Activated CD8-positive, alpha-beta T cell treated with anti-CD3 and anti-CD28 coated beads, Interleukin-2, amount 10 ng/mL, durations not matched to agents 7 days and 5 days (primary cell): ENCODE measurements around the gene AHRR. TPM values are rescaled to one million over a fixed set of nuclear protein-coding genes. Genes with fewer than 3 reads are reported as not detected.
A peak's percentile ranks its signal among the peaks of the same experiment; 100 is the strongest.

Experiments
- ATAC-seq: fragments of 150-1000 bp; cut with Tn5 transposase; one replicate; pipeline ENCODE4 v1.10.0; 2021; ENCODE audit warnings: moderate library complexity
- CTCF ChIA-PET: fragments of 350-600 bp; sonication (Branson Sonifier 250); formaldehyde crosslinking; loops from one replicate; lab custom pipeline; 2021; ENCODE audit warnings: antibody characterized with exemption; lab: Charles Lee
- POLR2A ChIA-PET: fragments of 350-600 bp; sonication (Branson Sonifier 250); formaldehyde crosslinking; loops from one replicate; lab custom pipeline; 2021; ENCODE audit warnings: antibody characterized with exemption; lab: Charles Lee
- DNase-seq: peaks from one replicate; pipeline ENCODE4 v3.0.0-alpha.2; 2020
- H3K27ac Mint-ChIP-seq: one replicate; pipeline ENCODE4 v1.8.0; 2021; ENCODE audit warnings: mild to moderate bottlenecking, mixed read lengths
- H3K27me3 Mint-ChIP-seq: one replicate; pipeline ENCODE4 v1.8.0; 2021; ENCODE audit warnings: low read depth, mixed read lengths
- H3K36me3 Mint-ChIP-seq: one replicate; pipeline ENCODE4 v1.8.0; 2021; ENCODE audit warnings: low read depth, mixed read lengths
- H3K4me1 Mint-ChIP-seq: one replicate; pipeline ENCODE4 v1.8.0; 2021; ENCODE audit warnings: low read depth, mixed read lengths
- H3K4me3 Mint-ChIP-seq: one replicate; pipeline ENCODE4 v1.8.0; 2021; ENCODE audit warnings: mild to moderate bottlenecking, mixed read lengths
- H3K9me3 Mint-ChIP-seq: one replicate; pipeline ENCODE4 v1.8.0; 2022; ENCODE audit warnings: mixed read lengths; ENCODE audit not compliant: insufficient read depth
- total RNA-seq, 2 experiments: library from RNA; stranded (reverse); gene quantifications; one replicate each; pipeline ENCODE4 v1.2.3, GENCODE V29; 2021

AHRR gene
- total RNA-seq, 2 experiments from 2014 or later = 56.1 to 57.2 TPM

DNA sequence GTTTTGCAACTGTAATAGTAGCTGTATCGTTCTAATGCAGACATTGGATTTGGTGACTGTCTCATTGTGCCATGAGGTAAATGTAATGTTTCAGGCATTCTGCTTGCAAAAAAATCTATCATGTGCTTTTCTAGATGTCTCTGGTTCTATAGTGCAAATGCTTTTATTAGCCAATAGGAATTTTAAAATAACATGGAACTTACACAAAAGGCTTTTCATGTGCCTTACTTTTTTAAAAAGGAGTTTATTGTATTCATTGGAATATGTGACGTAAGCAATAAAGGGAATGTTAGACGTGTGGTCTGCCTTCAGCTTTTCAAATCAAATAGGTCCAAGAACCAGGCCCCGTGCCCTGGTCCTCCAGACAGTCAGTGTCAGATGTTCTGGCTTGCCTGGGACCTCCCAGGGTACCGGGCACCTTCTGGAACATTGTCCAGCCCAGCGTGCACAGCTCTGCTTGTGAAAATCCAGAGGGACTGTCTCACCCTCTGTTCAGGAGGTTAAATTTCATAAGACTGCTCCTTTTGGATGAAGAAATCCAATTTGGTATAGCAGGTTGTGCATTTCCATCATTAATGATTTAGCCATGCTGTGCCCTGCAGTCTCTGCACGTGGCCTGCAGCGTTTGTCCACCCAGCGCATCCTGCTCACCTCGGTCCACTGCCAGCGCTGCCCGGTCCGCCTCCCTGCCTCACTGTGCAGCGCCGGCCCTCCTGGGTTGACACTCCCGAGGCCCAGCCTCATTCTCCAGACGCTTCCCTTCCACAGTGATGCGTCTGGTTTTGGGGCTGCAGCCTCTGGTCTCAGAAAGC, 6.6 kb upstream of the AHRR start:
- ChIA-PET CTCF (interaction anchor here (1.2 to 2.7 kb wide), 3 partner anchors 110 to 117 kb away, joined by 3 to 28 read pairs (median 14); no protein-coding TSS in a partner anchor), POLR2A (no interaction called here)
- ATAC-seq = no peak
- Mint-ChIP-seq H3K36me3 (peaks cover 15% of the 10 kb centered on the region), H3K4me3 (no peak overlapping the region), H3K27me3 (no peaks in the 10 kb centered on the region), H3K27ac (no peak overlapping the region), H3K4me1 (peaks cover 17% of the 10 kb centered on the region), H3K9me3 (no peaks in the 10 kb centered on the region)
- DNase-seq = no peak

DNA sequence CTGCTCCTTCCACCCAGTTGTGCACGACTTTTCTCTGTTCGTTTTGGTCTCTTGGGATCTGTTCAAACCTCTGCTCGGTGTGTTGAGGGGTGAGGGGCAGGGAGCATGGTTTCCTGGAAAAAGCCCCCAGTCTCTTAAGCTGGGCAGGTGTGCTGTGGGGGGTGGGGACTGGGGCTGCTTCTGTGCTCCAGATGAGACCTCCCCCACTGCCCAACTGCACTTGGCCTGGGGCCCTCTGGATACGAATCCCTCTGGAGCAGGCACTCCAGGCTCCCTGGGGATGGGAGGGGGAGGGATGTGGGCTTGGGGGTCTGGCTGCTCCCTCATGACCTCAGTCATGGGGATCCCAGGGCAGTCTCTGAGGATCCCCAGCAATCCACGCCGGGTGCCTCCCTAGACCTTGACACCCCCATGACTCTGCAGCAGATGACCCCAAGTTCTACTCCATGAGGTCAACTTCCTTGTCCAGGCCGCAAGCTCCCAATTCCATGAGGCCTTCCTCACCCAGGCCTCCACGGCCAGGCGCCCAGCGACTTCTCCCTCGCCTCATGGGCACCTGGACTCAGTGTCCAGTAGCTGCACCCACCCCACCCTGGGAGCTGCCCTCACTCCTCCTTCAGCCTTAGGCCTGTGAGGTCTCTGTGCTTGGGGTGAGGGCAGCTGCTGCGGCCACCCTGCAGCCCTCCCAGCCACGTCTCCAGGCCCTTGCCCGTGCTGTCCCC, 5.9 kb upstream of the AHRR start:
- ATAC-seq (no peak), DNase-seq (no peak)
- peaks cover 23% of the 10 kb centered on the region for H3K4me1 Mint-ChIP-seq
- peaks cover 2% of the 10 kb centered on the region for H3K27me3 Mint-ChIP-seq
- no peak overlapping the region for H3K4me3 Mint-ChIP-seq
- ChIA-PET POLR2A (no interaction called here), CTCF (interaction anchor here (1.1 to 2.7 kb wide), 10 partner anchors 17 to 131 kb away, joined by 3 to 28 read pairs (median 8); no protein-coding TSS in a partner anchor)
- H3K9me3 Mint-ChIP-seq = no peaks in the 10 kb centered on the region
- peak overlapping the region; percentile 55 for H3K27ac Mint-ChIP-seq
- peaks cover 15% of the 10 kb centered on the region for H3K36me3 Mint-ChIP-seq

DNA sequence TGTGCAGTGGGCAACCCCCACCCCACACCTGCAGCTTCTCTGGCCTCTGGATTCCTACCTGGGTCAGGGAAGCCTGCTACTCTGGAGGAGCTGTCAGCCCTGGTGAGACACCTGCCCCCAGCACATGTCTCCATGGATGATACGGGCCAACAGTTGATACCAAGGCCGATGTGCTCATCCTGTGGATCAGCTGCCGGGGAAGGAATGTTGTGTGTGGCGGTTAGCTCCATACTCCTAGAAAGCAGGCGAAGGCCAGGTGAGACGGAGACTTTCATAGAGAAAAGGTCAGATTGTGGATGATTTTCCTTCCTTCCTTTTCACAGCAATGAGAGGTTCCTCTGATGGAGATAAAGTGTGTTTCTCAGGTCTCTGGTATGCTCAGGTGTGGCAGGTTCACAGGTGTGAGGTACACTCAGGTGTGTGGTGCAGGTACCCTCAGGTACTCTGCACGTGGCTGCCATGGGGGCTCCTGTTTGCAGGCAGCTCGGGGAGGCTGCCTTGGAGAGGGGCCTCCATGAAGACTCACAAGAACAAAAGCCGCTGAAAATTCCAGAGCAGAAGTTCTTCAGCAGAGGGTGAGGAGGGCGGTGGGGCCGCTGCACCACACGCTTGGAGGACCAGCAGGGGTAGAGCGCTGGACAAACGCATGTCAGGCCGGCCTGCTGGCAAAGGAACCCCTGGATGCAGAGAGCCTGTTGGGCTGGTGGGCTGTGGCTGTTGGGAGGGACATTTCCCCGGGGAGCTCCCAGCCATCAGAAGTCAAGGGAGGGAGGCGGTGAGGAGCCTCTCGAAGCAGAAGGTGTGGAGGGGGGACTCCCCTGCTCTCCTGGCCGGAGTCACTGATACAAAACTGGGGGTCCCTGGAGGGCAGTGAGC, 5.1 kb upstream of the AHRR start:
- POLR2A ChIA-PET = interaction anchor here (1.0 kb wide), 1 partner anchor 126 kb away, joined by 3 read pairs; the partner anchor contains the start of gene EXOC3
- no peak overlapping the region for H3K4me3 Mint-ChIP-seq

DNA sequence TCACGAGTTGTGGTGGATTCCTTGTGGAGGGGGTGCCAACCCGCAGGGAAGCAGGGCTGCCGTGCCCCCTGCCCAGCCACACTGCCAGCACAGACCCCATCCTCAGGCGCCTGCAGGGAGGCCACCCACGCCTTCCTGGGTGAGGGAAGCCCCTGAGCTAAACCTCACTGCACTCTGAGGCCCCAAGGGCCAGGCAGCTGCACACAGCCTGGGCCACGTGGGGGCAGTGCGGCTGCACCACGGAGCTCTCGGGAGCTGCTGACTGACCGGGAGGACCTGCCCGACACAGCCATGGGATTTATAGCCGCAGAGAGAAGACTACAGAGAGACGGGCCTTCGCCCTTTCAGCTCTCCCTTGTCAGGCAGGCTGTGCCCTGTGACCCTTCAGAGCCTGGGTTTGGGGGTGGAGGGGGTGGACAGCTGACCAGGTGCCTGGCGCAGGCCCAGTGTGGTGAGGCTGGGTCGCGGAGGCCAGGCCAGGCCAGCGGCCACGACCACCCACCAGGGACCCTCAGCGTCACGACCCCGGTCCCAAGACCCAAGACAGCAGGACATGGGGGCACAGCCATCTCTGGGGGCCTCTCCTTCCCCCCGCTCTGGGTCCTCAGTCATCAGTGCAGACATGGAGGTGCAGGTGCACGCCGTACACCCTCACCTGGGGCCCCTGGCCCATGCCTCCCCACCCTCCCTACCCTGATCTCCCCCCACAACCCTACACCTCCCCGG, 4.3 kb upstream of the AHRR start:
- no peak overlapping the region for H3K4me3 Mint-ChIP-seq
- peaks cover 2% of the 10 kb centered on the region for H3K27me3 Mint-ChIP-seq
- peaks cover 22% of the 10 kb centered on the region for H3K4me1 Mint-ChIP-seq
- DNase-seq = peak; percentile 70
- ATAC-seq = peak; percentile 59
- ChIA-PET CTCF (interaction anchor here (0.6 to 2.8 kb wide), 29 partner anchors 15 to 578 kb away, joined by 3 to 32 read pairs (median 5); no protein-coding TSS in a partner anchor), POLR2A (interaction anchor here (1.0 kb wide), 1 partner anchor 125 kb away, joined by 3 read pairs; the partner anchor contains the start of gene EXOC3)
- peaks cover 10% of the 10 kb centered on the region for H3K36me3 Mint-ChIP-seq
- no peaks in the 10 kb centered on the region for H3K9me3 Mint-ChIP-seq
- peak overlapping the region; percentile 57 for H3K27ac Mint-ChIP-seq

More for the DNA sequence above, 5.1 kb upstream of the AHRR start:
- Mint-ChIP-seq H3K27me3 (peaks cover 2% of the 10 kb centered on the region), H3K27ac (peak overlapping the region; percentile 55), H3K36me3 (peaks cover 10% of the 10 kb centered on the region), H3K4me1 (peaks cover 22% of the 10 kb centered on the region), H3K9me3 (no peaks in the 10 kb centered on the region)
- CTCF ChIA-PET = interaction anchor here (0.6 to 2.8 kb wide), 28 partner anchors 16 to 579 kb away, joined by 3 to 32 read pairs (median 5); no protein-coding TSS in a partner anchor
- DNase-seq = no peak
- no peak for ATAC-seq

DNA sequence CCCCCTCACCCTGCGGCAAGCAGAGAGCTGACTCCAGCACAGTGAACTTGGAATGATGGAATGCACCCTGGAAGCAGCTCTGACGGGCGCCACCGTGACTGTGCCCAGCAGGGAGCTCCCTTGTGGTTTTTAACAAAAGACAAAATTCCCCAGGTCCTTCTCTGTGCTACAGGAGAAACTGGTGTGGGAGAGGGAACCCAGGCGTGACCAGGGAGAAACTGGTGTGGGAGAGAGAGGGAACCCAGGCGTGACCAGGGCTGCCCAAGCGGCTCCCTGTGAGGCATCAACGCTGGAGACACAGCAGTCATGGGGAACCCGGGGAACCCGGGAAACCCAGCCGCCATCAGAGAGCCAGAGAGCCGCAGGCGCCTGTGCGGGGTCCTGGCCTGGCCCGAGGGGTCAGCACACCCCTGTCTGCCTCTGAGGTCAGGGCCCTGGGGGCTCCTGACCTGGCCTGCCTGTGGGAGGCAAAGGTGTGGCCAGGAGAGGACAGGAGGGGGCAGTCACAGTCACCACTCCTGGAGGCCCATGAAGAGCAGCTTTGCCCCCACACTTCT, 3.1 kb upstream of the AHRR start:
- Mint-ChIP-seq H3K4me3 (no peak overlapping the region), H3K4me1 (peaks cover 29% of the 10 kb centered on the region), H3K27me3 (peaks cover 2% of the 10 kb centered on the region), H3K9me3 (no peaks in the 10 kb centered on the region), H3K27ac (no peak overlapping the region), H3K36me3 (peaks cover 11% of the 10 kb centered on the region)
- CTCF ChIA-PET = interaction anchor here (0.8 to 2.8 kb wide), 3 partner anchors 34 to 113 kb away, joined by 3 to 11 read pairs (median 3); no protein-coding TSS in a partner anchor
- ATAC-seq (no peak), DNase-seq (no peak)
- POLR2A ChIA-PET = no interaction called here

DNA sequence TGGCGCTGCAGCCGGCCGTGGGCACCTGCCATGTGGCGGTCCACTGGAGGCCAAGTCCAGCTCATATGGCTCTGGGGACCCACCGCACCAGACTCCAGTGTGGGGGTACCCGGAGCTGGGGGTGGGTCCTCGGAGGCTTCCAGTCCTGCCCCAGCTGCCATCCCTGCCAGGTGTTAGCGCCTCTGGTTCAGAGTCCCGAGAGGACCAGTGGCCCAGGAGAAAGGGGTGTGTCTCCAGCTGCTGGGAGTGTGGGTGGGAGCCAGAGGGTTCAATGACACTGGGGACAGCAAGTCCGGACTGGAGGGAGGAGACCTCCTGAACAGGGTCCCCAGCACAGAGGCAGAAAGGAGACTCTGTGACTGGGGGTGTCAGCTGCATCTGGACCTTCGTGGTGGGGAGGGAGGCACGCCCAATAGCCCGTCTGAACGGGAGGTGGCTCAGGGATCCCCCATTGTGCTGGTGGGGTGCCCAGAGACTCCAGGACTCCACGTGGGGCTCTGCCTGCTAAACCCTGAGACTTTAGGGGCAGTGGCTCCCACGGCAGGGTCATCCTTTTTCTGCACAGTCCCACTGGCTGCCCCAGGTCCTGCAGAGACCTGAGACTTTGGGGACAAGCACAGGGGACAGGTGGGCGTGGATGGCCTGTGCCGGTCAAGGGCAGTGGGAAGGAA, 2.4 kb upstream of the AHRR start:
- Mint-ChIP-seq H3K36me3 (peaks cover 17% of the 10 kb centered on the region), H3K4me1 (peaks cover 35% of the 10 kb centered on the region), H3K27me3 (peaks cover 2% of the 10 kb centered on the region), H3K9me3 (no peaks in the 10 kb centered on the region), H3K4me3 (no peak overlapping the region), H3K27ac (no peak overlapping the region)
- DNase-seq (no peak), ATAC-seq (no peak)
- POLR2A ChIA-PET = no interaction called here
- CTCF ChIA-PET = interaction anchor here (0.8 to 2.8 kb wide), 4 partner anchors 34 to 112 kb away, joined by 3 to 11 read pairs (median 3); no protein-coding TSS in a partner anchor

DNA sequence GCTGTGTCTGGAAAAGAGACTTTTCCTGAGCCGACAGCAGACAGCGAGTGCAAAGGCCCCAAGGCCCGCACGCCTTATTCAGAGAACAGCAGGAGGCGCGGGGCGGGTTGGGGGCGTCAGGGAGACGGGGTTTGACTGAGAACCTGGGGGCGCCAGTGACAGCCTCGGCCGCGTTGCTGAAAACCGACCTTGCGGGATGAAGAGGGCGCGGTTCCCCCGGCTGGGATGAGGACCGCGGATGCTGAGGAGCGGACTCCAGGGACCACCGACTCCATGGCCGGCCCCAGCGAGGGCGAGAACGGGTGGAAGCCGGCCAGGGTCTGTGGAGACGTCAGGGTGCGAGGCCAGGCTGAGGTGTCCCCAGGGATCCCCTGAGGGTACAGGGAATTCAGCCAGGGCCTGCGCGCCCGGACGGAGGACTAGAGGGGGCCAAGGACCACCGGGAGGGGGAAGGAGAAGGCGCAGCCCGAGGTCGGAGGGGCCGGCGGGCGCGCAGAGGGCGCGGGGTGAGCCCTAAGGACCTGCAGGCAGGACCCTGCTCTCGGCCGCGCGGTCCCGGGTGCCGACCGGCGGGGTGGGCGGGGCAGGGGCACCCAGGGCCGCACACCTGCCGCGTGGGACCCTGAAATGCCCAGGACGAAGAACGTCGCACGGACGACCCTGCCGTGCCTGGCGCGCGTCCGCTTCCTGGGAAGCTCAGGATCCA, 837 bp upstream of the AHRR start:
- DNase-seq (no peak), ATAC-seq (peak; percentile 12)
- H3K4me3 Mint-ChIP-seq = peak overlapping the region; percentile 81
- peaks cover 18% of the 10 kb centered on the region for H3K36me3 Mint-ChIP-seq
- H3K27me3 Mint-ChIP-seq = peaks cover 2% of the 10 kb centered on the region
- H3K4me1 Mint-ChIP-seq = peaks cover 44% of the 10 kb centered on the region
- ChIA-PET POLR2A (interaction anchor here (0.7 to 1.3 kb wide), 3 partner anchors 26 to 72 kb away, joined by 3 to 9 read pairs (median 3); no protein-coding TSS in a partner anchor), CTCF (interaction anchor here (0.8 to 2.3 kb wide), 15 partner anchors 9 to 126 kb away, joined by 3 to 10 read pairs (median 4); no protein-coding TSS in a partner anchor)
- H3K9me3 Mint-ChIP-seq = no peaks in the 10 kb centered on the region
- peak overlapping the region; percentile 78 for H3K27ac Mint-ChIP-seq

DNA sequence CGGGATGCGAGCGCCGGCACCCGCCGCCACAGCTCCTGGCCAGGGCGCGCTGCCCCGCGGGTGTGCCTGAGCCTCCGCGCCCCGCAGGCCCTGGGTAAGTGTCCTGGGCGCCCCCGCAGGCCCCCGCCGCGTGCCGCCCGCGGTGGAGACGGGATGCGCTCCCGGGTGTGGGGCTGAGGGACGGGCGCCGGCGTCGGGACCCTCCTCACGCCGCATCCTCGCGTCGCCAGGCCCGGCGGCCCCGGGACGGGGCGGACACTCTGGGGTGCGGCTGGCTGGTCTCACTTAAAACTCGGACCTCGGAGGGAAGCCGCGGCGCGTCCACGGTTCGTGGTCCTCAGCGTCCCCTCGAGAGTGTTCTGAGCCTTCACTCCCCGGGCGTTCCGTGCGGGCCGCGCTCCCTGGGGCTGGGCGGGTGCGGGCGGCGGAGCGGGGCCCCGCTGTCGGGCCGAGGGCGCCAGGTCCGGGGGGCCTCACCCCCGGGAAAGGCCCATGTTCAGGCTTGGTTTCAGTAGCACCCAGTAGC, 275 bp downstream of the AHRR start:
- POLR2A ChIA-PET = interaction anchor here (0.7 to 1.3 kb wide), 3 partner anchors 25 to 71 kb away, joined by 3 to 9 read pairs (median 3); no protein-coding TSS in a partner anchor
- ATAC-seq (peak; percentile 25), DNase-seq (no peak)
- Mint-ChIP-seq H3K27ac (no peak overlapping the region), H3K4me3 (peak overlapping the region; percentile 79), H3K9me3 (no peaks in the 10 kb centered on the region), H3K36me3 (peaks cover 28% of the 10 kb centered on the region), H3K27me3 (peaks cover 2% of the 10 kb centered on the region), H3K4me1 (peaks cover 47% of the 10 kb centered on the region)
- CTCF ChIA-PET = interaction anchor here (0.8 to 2.3 kb wide), 10 partner anchors 10 to 124 kb away, joined by 3 to 10 read pairs (median 4); no protein-coding TSS in a partner anchor

DNA sequence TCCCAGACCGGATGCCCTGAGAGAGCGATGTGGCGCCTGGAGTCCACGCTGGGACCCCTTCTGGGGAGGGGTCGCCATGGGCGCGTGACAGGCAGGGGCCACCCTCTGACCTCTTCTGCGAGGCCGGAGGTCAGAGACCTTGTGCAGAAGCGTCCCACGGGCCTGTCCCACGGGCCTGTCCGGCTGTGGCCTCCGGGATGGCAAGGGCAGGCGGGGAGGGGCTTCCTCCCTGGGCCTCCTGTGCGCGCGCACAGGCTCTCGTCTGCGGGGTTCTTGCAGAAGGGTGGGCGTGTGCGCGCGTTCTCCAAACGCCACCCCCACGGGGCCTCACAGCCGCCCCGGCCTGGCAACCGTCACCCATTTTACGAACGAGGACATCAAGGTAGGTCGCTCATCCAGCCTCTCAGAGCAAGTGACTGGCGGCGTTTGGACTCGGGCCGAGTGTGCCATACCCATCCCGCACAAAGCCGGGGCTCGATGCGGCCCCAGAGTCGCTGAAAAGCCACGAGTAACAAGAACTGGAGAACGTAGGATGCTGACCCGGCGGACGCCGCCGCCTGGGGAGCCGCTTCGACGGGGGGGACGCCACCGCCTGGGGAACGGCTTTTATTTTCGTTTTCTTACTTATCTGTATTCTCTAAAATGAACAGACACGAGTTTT, 897 bp downstream of the AHRR start:
- peak overlapping the region; percentile 79 for H3K4me3 Mint-ChIP-seq
- H3K4me1 Mint-ChIP-seq = peaks cover 48% of the 10 kb centered on the region
- H3K36me3 Mint-ChIP-seq = peaks cover 33% of the 10 kb centered on the region
- peaks cover 2% of the 10 kb centered on the region for H3K27me3 Mint-ChIP-seq
- ChIA-PET CTCF (interaction anchor here (1.0 to 1.5 kb wide), 2 partner anchors 122 to 150 kb away, joined by 3 read pairs; no protein-coding TSS in a partner anchor), POLR2A (no interaction called here)
- peak; percentile 63 for DNase-seq
- H3K9me3 Mint-ChIP-seq = no peaks in the 10 kb centered on the region
- H3K27ac Mint-ChIP-seq = peak overlapping the region; percentile 75
- peak; percentile 22 for ATAC-seq
